HepG2 (cell line): ENCODE measurements around the gene STIP1. TPM values are rescaled to one million over a fixed set of nuclear protein-coding genes. Genes with fewer than 3 reads are reported as not detected.

Experiments
- ASH2L ChIP-seq: fragments of 300-600, 200-600 bp; sonication (generic); IDR thresholded peaks from 2 replicates; pipeline ENCODE4 v1.7.0; 2017; ENCODE audit warnings: low read depth, mild to moderate bottlenecking, moderate library complexity, mixed read lengths, low read length; ENCODE audit not compliant: insufficient read length
- BATF2 ChIP-seq: sonication (generic); formaldehyde crosslinking; IDR thresholded peaks from 2 replicates; pipeline ENCODE4 v1.8.0; 2022; ENCODE audit warnings: mild to moderate bottlenecking, missing genetic modification reagents, moderate library complexity
- CENPT ChIP-seq: sonication (generic); formaldehyde crosslinking; IDR thresholded peaks from 2 replicates; pipeline ENCODE4 v1.8.0; 2022; ENCODE audit warnings: low read depth, mild to moderate bottlenecking, moderate library complexity, missing genetic modification reagents
- DR1 ChIP-seq: sonication (generic); formaldehyde crosslinking; IDR thresholded peaks from 2 replicates; pipeline ENCODE4 v1.8.0; 2021; ENCODE audit warnings: mild to moderate bottlenecking, missing genetic modification reagents, inconsistent platforms
- GATAD2A ChIP-seq: IDR thresholded peaks from 2 replicates; pipeline ENCODE4 v1.6.1; 2016
- NR2F6 ChIP-seq, 2 experiments: IDR thresholded peaks; 2 replicates each; pipeline ENCODE4 v1.6.1; 2016; ENCODE audit warnings: antibody characterized with exemption in 1 of 2, mild to moderate bottlenecking in 1 of 2
- PBX2 ChIP-seq: IDR thresholded peaks from 2 replicates; pipeline ENCODE4 v1.6.1; 2016; ENCODE audit warnings: control low read depth
- RBFOX2 ChIP-seq: fragments of 200-400 bp; formaldehyde crosslinking; IDR thresholded peaks from 2 replicates; pipeline ENCODE4 v1.6.1; 2017; ENCODE audit warnings: low read depth, mild to moderate bottlenecking, low read length
- SP140L ChIP-seq: sonication (generic); formaldehyde crosslinking; IDR thresholded peaks from 2 replicates; pipeline ENCODE4 v1.4.0; 2020; ENCODE audit warnings: missing genetic modification reagents, borderline replicate concordance
- THAP7 ChIP-seq: sonication (generic); formaldehyde crosslinking; IDR thresholded peaks from 2 replicates; pipeline ENCODE4 v1.8.1; 2023; ENCODE audit warnings: mild to moderate bottlenecking, missing genetic modification reagents
- ZBTB1 ChIP-seq: sonication (generic); formaldehyde crosslinking; IDR thresholded peaks from 2 replicates; pipeline ENCODE4 v1.4.0; 2020; ENCODE audit warnings: missing genetic modification reagents, borderline replicate concordance
- ZBTB25 ChIP-seq: IDR thresholded peaks from 2 replicates; pipeline ENCODE4 v1.6.1; 2018; ENCODE audit warnings: missing genetic modification reagents
- ZFP91 ChIP-seq: sonication (generic); formaldehyde crosslinking; IDR thresholded peaks from 2 replicates; pipeline ENCODE4 v1.9.0; 2022; ENCODE audit warnings: missing genetic modification reagents, mild to moderate bottlenecking, borderline replicate concordance
- ZNF207 ChIP-seq: fragments of 450-650 bp; IDR thresholded peaks from 2 replicates; pipeline ENCODE4 v1.6.1; 2016; ENCODE audit warnings: antibody characterized with exemption, borderline replicate concordance
- ZNF224 ChIP-seq: sonication (generic); formaldehyde crosslinking; IDR thresholded peaks from 2 replicates; pipeline ENCODE4 v1.5.0; 2020; ENCODE audit warnings: mild to moderate bottlenecking, missing genetic modification reagents
- ZNF451 ChIP-seq: sonication (generic); formaldehyde crosslinking; IDR thresholded peaks from 2 replicates; pipeline ENCODE4 v1.5.0; 2020; ENCODE audit warnings: mild to moderate bottlenecking, missing genetic modification reagents
- ZNF687 ChIP-seq: sonication (generic); formaldehyde crosslinking; IDR thresholded peaks from 2 replicates; pipeline ENCODE4 v1.5.1; 2020; ENCODE audit warnings: mild to moderate bottlenecking, missing genetic modification reagents, moderate library complexity
- polyA plus RNA-seq, 8 experiments: library from polyadenylated mRNA; depleted of rRNA in 3 of 8; stranded (reverse) in 7 of 8; unstranded in 1 of 8; fragments of >200 nt; fragmentation: Illumina TruSeq in 4 of 8; extraction: Trizol in 4 of 8; gene quantifications; 2 replicates each; pipeline versions ENCODE4 v1.2.1 to v1.2.3, GENCODE V29; 2011 to 2016; ENCODE audit warnings: low read depth in 4 of 8, missing spikeins in 1 of 8, mixed read lengths in 1 of 8; ENCODE audit not compliant: insufficient read depth in 1 of 8
- total RNA-seq, 5 experiments: library from RNA; depleted of rRNA; stranded (reverse); fragments of >200 nt; fragmentation: Illumina TruSeq; extraction: Trizol; gene quantifications; 2 replicates each; pipeline ENCODE4 v1.2.3, GENCODE V29; 2016; ENCODE audit warnings: low read depth in 1 of 5

The STIP1 gene
- total and polyA plus RNA-seq, 2 of the 13 experiments (the other 11 are each of a cell fraction or from before 2014, with no cell fraction given), result 81.1 to 217 TPM

GRCh38 chr11:64237484-64237951 lies 51.5 kb downstream of the STIP1 start (continued):
- TF ChIP-seq ZFP91 (CRISPR knock-in tag) (peak; percentile 40; the same call in 1 of the 2 replicates), ZNF224 (CRISPR knock-in tag) (no peak), SP140L (no peak), GATAD2A (CRISPR knock-in tag) (peak; percentile 83), BATF2 (CRISPR knock-in tag) (0 out of 2 replicates have a peak, but pooled peaks have one; percentile 60), THAP7 (CRISPR knock-in tag) (no peak), ZNF207 (no peak), ZBTB1 (no peak), ZNF687 (CRISPR knock-in tag) (peak; percentile 90), ZBTB25 (CRISPR knock-in tag) (peak; percentile 72), ASH2L (peak; percentile 39), CENPT (CRISPR knock-in tag) (no peak), DR1 (CRISPR knock-in tag) (peak; percentile 40; the same call in 1 of the 2 replicates), PBX2 (CRISPR knock-in tag) (no peak), RBFOX2 (0 out of 2 replicates have a peak, but pooled peaks have one; percentile 37), NR2F6 (IDR thresholded peaks at IDR 0.05) (0 out of 2 replicates have a peak, but pooled peaks have one; percentile 19), NR2F6 (CRISPR knock-in tag; IDR thresholded peaks at IDR 0.05) (peak; percentile 56; the same call in 1 of the 2 replicates), ZNF451 (CRISPR knock-in tag) (0 out of 2 replicates have a peak, but pooled peaks have one; percentile 80)
